ENCODE measurements around the gene MTG2. TPM values are rescaled to one million over a fixed set of nuclear protein-coding genes. Genes with fewer than 3 reads are reported as not detected.

MTG2 gene
- total and polyA plus RNA-seq, 10 of the 15 experiments (the other 5 are each of a cell fraction or from before 2014, with no cell fraction given): 6.2 to 52.4 (median 34.3) TPM

GRCh38 chr20:62179162-62179504 is 3.7 kb upstream of the MTG2 start:
- H3K79me2 ChIP-seq (ENCODE audit: control insufficient read depth, insufficient read depth, low read length): peaks cover 14% of the 10 kb centered on the region
- H4K20me1 ChIP-seq (ENCODE audit: control insufficient read depth, insufficient read depth): no peaks in the 10 kb centered on the region
- H3K4me1 ChIP-seq (ENCODE audit: control insufficient read depth, insufficient read depth, low read length): no peaks in the 10 kb centered on the region
- ChIA-PET RAD21 (ENCODE audit: unreplicated experiment) (no interaction called here), SMC1A (ENCODE audit: uncharacterized antibody, unreplicated experiment) (no interaction called here), CTCF (no interaction called here), POLR2A (no interaction called here)
- TF ChIP-seq WRNIP1 (IDR thresholded peaks at IDR 0.05; ENCODE audit: borderline replicate concordance, low read depth, low read length): no peak
- no peaks in the 10 kb centered on the region for H3K9me3 ChIP-seq (replicated peaks; ENCODE audit: control insufficient read depth, insufficient read depth, low read length)
- no TSS peak for BruUV-seq (replicated peaks)
- no peak overlapping the region for H3K27ac ChIP-seq (ENCODE audit: control insufficient read depth, insufficient read depth)
- H3K36me3 ChIP-seq (ENCODE audit: control insufficient read depth in 2 of 2, insufficient read depth in 2 of 2, low read length in 1 of 2): no peaks in the 10 kb centered on the region; a peak in 3 of 4 replicates
- FAIRE-seq: no peak
- in situ Hi-C loops (cut with MboI): no loop called here
- no peak overlapping the region for H2AFZ ChIP-seq (ENCODE audit: control insufficient read depth, low read depth, low read length)
- ATAC-seq: no peak
- H3K27me3 ChIP-seq (replicated peaks in 1 of 2; ENCODE audit: control insufficient read depth in 2 of 2, insufficient read depth in 2 of 2, low read length in 1 of 2): no peaks in the 10 kb centered on the region
- no peak overlapping the region for H3K4me2 ChIP-seq (ENCODE audit: control insufficient read depth, insufficient read depth)
- H3K9ac ChIP-seq (ENCODE audit: control insufficient read depth, insufficient read depth, low read length): no peak overlapping the region
- intact Hi-C loops (cut with micrococcal nuclease; ENCODE audit: unreplicated experiment): no loop called here
- H3K4me3 ChIP-seq: no peak overlapping the region
- WGBS (ENCODE audit: insufficient coverage, insufficient replicate concordance, low lambda C conversion rate, missing lambda C conversion rate): 98% methylated on average over 14 of the region's 14 CpGs
- DNase-seq (ENCODE audit: low read depth, low spot score): no peak

GRCh38 chr20:62181808-62182207 is 1.0 kb upstream of the MTG2 start:
- peak overlapping the region; percentile 100 for H3K4me3 ChIP-seq
- no peaks in the 10 kb centered on the region for H3K4me1 ChIP-seq (ENCODE audit: control insufficient read depth, insufficient read depth, low read length)
- peak overlapping the region; percentile 78 for H3K27ac ChIP-seq (ENCODE audit: control insufficient read depth, insufficient read depth)
- ATAC-seq (no peak), FAIRE-seq (peak; percentile 41), DNase-seq (ENCODE audit: low read depth, low spot score) (no peak)
- H3K27me3 ChIP-seq (replicated peaks in 1 of 2; ENCODE audit: control insufficient read depth in 2 of 2, insufficient read depth in 2 of 2, low read length in 1 of 2): no peaks in the 10 kb centered on the region
- in situ Hi-C loops (cut with MboI) (no loop called here), intact Hi-C loops (cut with micrococcal nuclease; ENCODE audit: unreplicated experiment) (loop anchor here (10.0 kb wide), 2 partner anchors 57 to 203 kb away; partner anchors contain the start of genes LSM14B and RPS21)
- ChIA-PET SMC1A (ENCODE audit: uncharacterized antibody, unreplicated experiment) (no interaction called here), POLR2A (interaction anchor here (0.6 to 1.0 kb wide), 2 partner anchors 40 to 160 kb away, joined by 3 read pairs; no protein-coding TSS in a partner anchor), CTCF (no interaction called here), RAD21 (ENCODE audit: unreplicated experiment) (no interaction called here)
- BruUV-seq (replicated peaks): no TSS peak
- H3K79me2 ChIP-seq (ENCODE audit: control insufficient read depth, insufficient read depth, low read length): peaks cover 30% of the 10 kb centered on the region
- TF ChIP-seq BHLHE40 (IDR thresholded peaks at IDR 0.05; ENCODE audit: borderline replicate concordance in 1 of 2, low read depth in 2 of 2, low read length in 1 of 2) (no peak), SKIL (IDR thresholded peaks at IDR 0.05; ENCODE audit: low read depth, poor library complexity, severe bottlenecking) (no peak), JUNB (IDR thresholded peaks at IDR 0.05) (no peak), NFXL1 (IDR thresholded peaks at IDR 0.05; ENCODE audit: borderline replicate concordance) (no peak), HDGF (IDR thresholded peaks at IDR 0.05) (no peak), SPI1 (IDR thresholded peaks at IDR 0.05; ENCODE audit: borderline replicate concordance, insufficient read depth, low read depth, low read length) (no peak), ZNF217 (IDR thresholded peaks at IDR 0.05) (no peak), BRCA1 (IDR thresholded peaks at IDR 0.05; ENCODE audit: low read depth, low read length) (no peak), YBX1 (IDR thresholded peaks at IDR 0.05) (no peak), PAX5 (IDR thresholded peaks at IDR 0.05; ENCODE audit: borderline replicate concordance, low read depth, low read length) (no peak), IKZF1 (conservative IDR thresholded peaks at IDR 0.05) (no peak), RUNX3 (IDR thresholded peaks at IDR 0.05; ENCODE audit: low read length) (no peak)
- no peaks in the 10 kb centered on the region; a peak in 3 of 4 replicates for H3K36me3 ChIP-seq (ENCODE audit: control insufficient read depth in 2 of 2, insufficient read depth in 2 of 2, low read length in 1 of 2)
- no peak overlapping the region for H2AFZ ChIP-seq (ENCODE audit: control insufficient read depth, low read depth, low read length)
- H3K9ac ChIP-seq (ENCODE audit: control insufficient read depth, insufficient read depth, low read length): peak overlapping the region; percentile 85
- no peaks in the 10 kb centered on the region for H3K9me3 ChIP-seq (replicated peaks; ENCODE audit: control insufficient read depth, insufficient read depth, low read length)
- WGBS (ENCODE audit: insufficient coverage, insufficient replicate concordance, low lambda C conversion rate, missing lambda C conversion rate): 69% methylated on average over 2 of the region's 2 CpGs
- H3K4me2 ChIP-seq (ENCODE audit: control insufficient read depth, insufficient read depth): peak overlapping the region; percentile 46
- no peaks in the 10 kb centered on the region for H4K20me1 ChIP-seq (ENCODE audit: control insufficient read depth, insufficient read depth)

All from GM12878 (cell line).